ENCODE results near the gene CASZ1. TPM values are rescaled to one million over a fixed set of nuclear protein-coding genes. Genes with fewer than 3 reads are reported as not detected.

Gene CASZ1
- total RNA-seq, 1 donor from 2014 or later: 4.0 TPM

GRCh38 chr1:10682449-10683309, 113.8 kb downstream of the CASZ1 start:
- Mint-ChIP-seq H3K4me1 (ENCODE audit: low read depth, unreplicated experiment) (peaks cover 21% of the 10 kb centered on the region), H3K36me3 (ENCODE audit: low read depth, unreplicated experiment) (no peaks in the 10 kb centered on the region), H3K27ac (ENCODE audit: unreplicated experiment) (no peak overlapping the region), H3K4me3 (ENCODE audit: unreplicated experiment) (no peak overlapping the region), H3K9me3 (ENCODE audit: unreplicated experiment) (no peaks in the 10 kb centered on the region), H3K27me3 (ENCODE audit: low read depth, unreplicated experiment) (peaks cover 20% of the 10 kb centered on the region)
- Histone ChIP-seq H3K9me3 (ENCODE audit: insufficient read depth, low read depth, low read length) (no peaks in the 10 kb centered on the region), H3K36me3 (ENCODE audit: insufficient read depth, low read length) (no peaks in the 10 kb centered on the region), H3K27me3 (ENCODE audit: insufficient read depth, low read length) (no peaks in the 10 kb centered on the region), H3K4me3 (ENCODE audit: insufficient read depth, low read depth, low read length) (no peak overlapping the region), H3K79me2 (ENCODE audit: insufficient read depth, low read length) (no peaks in the 10 kb centered on the region), H3K9ac (ENCODE audit: low read length) (no peak overlapping the region), H3K27ac (ENCODE audit: low read depth, low read length) (no peak overlapping the region), H3K4me1 (ENCODE audit: insufficient read depth, low read length) (peaks cover 8% of the 10 kb centered on the region), H4K20me1 (ENCODE audit: insufficient read depth, low read length) (no peaks in the 10 kb centered on the region), H3K4me2 (ENCODE audit: low read length) (no peak overlapping the region), H2AFZ (ENCODE audit: low read depth, low read length) (no peak overlapping the region)
- FAIRE-seq (no peak), DNase-seq (ENCODE audit: low read depth) (no peak)
- no peak for TF ChIP-seq EZH2 (IDR thresholded peaks at IDR 0.05; ENCODE audit: insufficient read depth, low read length)
- no peak for TF ChIP-seq CTCF (IDR thresholded peaks at IDR 0.05; ENCODE audit: insufficient read depth, low read depth, low read length)

GRCh38 chr1:10682108-10682445, 114.4 kb downstream of the CASZ1 start:
- H3K27ac Mint-ChIP-seq (ENCODE audit: unreplicated experiment): no peak overlapping the region
- Histone ChIP-seq H3K27ac (ENCODE audit: low read depth, low read length) (no peak overlapping the region), H3K9ac (ENCODE audit: low read length) (no peak overlapping the region), H3K4me1 (ENCODE audit: insufficient read depth, low read length) (peaks cover 8% of the 10 kb centered on the region), H3K27me3 (ENCODE audit: insufficient read depth, low read length) (no peaks in the 10 kb centered on the region), H3K9me3 (ENCODE audit: insufficient read depth, low read depth, low read length) (no peaks in the 10 kb centered on the region), H4K20me1 (ENCODE audit: insufficient read depth, low read length) (no peaks in the 10 kb centered on the region), H3K4me3 (ENCODE audit: insufficient read depth, low read depth, low read length) (no peak overlapping the region), H3K4me2 (ENCODE audit: low read length) (no peak overlapping the region), H2AFZ (ENCODE audit: low read depth, low read length) (no peak overlapping the region), H3K36me3 (ENCODE audit: insufficient read depth, low read length) (no peaks in the 10 kb centered on the region), H3K79me2 (ENCODE audit: insufficient read depth, low read length) (no peaks in the 10 kb centered on the region)
- H3K27me3 Mint-ChIP-seq (ENCODE audit: low read depth, unreplicated experiment): peaks cover 21% of the 10 kb centered on the region
- H3K4me3 Mint-ChIP-seq (ENCODE audit: unreplicated experiment): no peak overlapping the region
- H3K9me3 Mint-ChIP-seq (ENCODE audit: unreplicated experiment): no peaks in the 10 kb centered on the region
- H3K36me3 Mint-ChIP-seq (ENCODE audit: low read depth, unreplicated experiment): no peaks in the 10 kb centered on the region
- DNase-seq (ENCODE audit: low read depth) (no peak), FAIRE-seq (no peak)
- peaks cover 25% of the 10 kb centered on the region for H3K4me1 Mint-ChIP-seq (ENCODE audit: low read depth, unreplicated experiment)
- TF ChIP-seq CTCF (IDR thresholded peaks at IDR 0.05; ENCODE audit: insufficient read depth, low read depth, low read length) (no peak), EZH2 (IDR thresholded peaks at IDR 0.05; ENCODE audit: insufficient read depth, low read length) (no peak)
